Testis (tissue), 2 donors: ENCODE data around the gene AKR1A1.

Experiments used
- POLR2A ChIP-seq: fragments of 450-650 bp; IDR thresholded peaks from one replicate; pipeline ENCODE4 v1.6.1; 2017; ENCODE audit warnings: antibody characterized with exemption, mild to moderate bottlenecking, moderate library complexity
- TF ChIP-seq, protein P1 (sequence below), 3 experiments: fragments of 450-650 bp in 2 of 3; fragments of 200-600 bp in 1 of 3; sonication (generic) in 1 of 3; IDR thresholded peaks; one replicate each; pipeline ENCODE4 v1.5.1; 2016 to 2019; ENCODE audit warnings: antibody characterized with exemption in 3 of 3, mild to moderate bottlenecking in 2 of 3, moderate library complexity in 1 of 3

DNA sequence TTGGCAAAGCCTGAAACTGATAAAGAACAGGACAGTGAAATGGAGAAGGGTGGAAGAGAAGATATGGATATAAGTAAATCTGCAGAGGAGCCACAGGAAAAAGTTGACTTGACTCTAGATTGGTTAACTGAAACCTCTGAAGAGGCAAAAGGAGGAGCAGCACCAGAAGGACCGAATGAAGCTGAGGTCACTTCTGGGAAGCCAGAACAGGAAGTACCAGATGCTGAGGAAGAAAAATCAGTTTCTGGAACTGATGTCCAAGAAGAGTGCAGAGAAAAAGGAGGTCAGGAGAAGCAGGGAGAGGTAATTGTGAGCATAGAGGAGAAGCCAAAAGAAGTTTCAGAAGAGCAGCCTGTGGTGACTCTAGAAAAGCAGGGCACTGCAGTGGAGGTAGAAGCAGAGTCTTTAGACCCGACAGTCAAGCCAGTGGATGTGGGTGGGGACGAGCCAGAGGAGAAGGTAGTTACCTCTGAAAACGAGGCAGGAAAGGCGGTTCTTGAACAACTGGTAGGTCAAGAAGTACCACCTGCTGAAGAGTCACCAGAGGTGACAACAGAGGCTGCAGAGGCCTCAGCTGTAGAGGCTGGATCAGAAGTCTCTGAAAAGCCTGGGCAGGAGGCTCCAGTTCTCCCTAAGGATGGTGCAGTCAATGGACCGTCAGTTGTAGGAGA lies 56.9 kb downstream of the AKR1A1 start:
- TF ChIP-seq, protein P1, sequence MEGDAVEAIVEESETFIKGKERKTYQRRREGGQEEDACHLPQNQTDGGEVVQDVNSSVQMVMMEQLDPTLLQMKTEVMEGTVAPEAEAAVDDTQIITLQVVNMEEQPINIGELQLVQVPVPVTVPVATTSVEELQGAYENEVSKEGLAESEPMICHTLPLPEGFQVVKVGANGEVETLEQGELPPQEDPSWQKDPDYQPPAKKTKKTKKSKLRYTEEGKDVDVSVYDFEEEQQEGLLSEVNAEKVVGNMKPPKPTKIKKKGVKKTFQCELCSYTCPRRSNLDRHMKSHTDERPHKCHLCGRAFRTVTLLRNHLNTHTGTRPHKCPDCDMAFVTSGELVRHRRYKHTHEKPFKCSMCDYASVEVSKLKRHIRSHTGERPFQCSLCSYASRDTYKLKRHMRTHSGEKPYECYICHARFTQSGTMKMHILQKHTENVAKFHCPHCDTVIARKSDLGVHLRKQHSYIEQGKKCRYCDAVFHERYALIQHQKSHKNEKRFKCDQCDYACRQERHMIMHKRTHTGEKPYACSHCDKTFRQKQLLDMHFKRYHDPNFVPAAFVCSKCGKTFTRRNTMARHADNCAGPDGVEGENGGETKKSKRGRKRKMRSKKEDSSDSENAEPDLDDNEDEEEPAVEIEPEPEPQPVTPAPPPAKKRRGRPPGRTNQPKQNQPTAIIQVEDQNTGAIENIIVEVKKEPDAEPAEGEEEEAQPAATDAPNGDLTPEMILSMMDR (IDR thresholded peaks at IDR 0.05): no peak
- TF ChIP-seq POLR2A: no peak
